HG02943 (cell line): ENCODE results near the gene CMIP.

Experiments
- ATAC-seq: cut with Tn5 transposase; IDR thresholded peaks from one replicate; pipeline ENCODE4 v1.9.1; 2021; ENCODE audit warnings: mild to moderate bottlenecking, low read depth, moderate library complexity; ENCODE audit not compliant: unreplicated experiment

Gene CMIP

GRCh38 chr16:81526199-81526598 lies 81.6 kb downstream of the CMIP start:
- ATAC-seq, result no peak

DNA sequence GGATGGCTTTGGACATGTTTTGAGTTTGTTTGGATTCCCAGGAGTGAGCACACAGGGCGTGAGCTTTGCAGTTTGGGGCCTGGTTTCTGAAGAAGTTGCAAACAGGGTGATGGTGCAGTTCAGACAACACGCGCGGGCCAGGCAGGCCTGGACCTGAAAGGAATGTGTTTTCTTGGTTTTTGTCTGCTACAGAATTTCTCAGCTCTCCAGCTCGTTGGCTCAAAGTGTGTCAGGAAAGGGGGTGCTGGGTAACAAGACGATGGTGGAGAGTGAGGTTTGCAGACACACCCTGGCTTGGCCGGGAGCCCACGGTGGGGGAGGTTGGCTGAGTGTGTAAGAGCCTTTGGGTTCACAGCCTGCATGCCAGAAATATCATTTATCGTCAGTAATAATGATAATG lies 82.3 kb downstream of the CMIP start:
- no peak for ATAC-seq

DNA sequence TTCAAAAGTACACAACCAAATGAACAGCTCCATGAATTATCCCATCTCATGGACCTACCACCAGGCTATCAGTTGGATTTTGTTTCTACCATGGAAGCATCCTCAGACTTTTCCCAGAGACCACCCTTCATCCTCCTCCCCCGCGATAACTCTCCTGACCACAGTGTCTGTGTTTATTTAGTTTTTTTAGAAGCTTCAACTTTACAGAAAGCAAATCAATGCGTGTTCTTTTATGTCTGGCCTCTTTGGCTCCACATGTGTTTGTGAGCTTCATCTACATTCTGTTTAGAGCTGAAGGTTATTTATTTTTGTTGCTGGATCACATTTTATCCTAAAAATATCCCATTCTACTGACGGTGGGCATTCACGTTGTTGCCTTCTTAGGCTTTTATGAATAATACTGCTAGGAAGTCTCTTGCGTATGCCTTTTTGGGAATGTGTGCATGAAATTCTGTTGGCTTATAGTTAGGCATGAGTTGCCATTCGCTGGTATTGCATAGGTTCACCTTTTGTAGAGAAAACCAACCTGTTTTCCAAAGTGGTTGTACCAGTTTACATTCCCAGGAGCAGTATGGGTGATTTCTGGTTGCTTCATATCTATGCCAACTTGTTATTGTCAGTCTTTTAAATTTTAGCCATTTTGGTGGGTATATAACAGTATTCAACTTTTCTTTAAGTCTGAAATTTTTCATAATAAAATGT lies 83.0 kb downstream of the CMIP start:
- no peak for ATAC-seq

GRCh38 chr16:81528256-81528655 lies 83.6 kb downstream of the CMIP start:
- ATAC-seq, result no peak

- ATAC-seq, result no peak
Observed at GRCh38 chr16:81530296-81530721, 85.7 kb downstream of the CMIP start.

GRCh38 chr16:81530814-81531213 lies 86.2 kb downstream of the CMIP start:
- ATAC-seq, result no peak

- ATAC-seq, result no peak
Observed at GRCh38 chr16:81531419-81531821, 86.8 kb downstream of the CMIP start.

DNA sequence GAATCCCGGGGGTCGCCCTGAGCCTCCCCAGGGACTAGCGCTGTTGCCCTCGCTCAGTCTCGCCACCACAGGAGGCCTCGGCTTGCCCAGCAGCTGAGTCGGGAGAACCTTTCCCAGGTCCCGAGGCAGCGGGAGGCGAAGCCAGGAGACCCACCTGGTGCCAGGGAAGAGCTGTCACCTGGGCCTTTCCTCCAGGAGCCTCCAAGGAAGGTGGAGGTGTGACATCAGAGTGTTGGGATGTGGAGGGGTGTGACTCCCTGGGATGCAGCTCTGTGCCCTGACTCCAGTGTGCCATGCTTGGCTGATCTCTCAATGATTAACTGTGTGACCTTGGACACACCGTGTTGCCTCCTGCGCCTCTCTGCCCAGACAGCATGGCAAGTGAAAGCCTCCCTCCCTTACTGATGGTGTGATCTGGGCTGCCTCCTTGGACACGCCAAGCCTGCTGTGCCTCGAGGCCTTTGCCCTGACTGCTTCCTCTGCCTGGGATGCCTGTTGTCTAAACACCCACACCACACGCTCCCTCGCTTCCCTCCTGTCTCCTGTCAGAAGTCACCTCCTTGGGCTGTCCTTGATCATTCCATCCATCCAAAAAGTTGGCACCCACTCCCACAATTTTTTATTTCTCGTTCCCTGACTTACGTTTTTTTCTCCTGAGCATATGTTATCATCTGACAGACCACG lies 88.0 kb downstream of the CMIP start:
- no peak for ATAC-seq

DNA sequence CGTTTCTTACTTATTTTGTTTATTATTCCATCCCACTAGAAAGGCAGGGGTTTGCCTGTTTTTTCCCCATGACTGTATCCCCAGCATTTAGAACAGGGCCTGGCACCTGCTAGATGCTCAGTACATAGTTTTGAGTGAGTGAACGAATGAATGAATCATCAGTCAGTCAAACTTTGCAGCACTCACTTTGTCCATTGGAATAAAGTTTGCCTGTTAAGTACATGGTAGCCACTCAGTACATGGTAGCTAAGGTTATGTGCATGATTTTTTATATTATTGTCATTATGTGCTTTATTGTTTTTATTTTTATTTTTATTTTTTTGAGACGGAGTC lies 88.5 kb downstream of the CMIP start:
- no peak for ATAC-seq

DNA sequence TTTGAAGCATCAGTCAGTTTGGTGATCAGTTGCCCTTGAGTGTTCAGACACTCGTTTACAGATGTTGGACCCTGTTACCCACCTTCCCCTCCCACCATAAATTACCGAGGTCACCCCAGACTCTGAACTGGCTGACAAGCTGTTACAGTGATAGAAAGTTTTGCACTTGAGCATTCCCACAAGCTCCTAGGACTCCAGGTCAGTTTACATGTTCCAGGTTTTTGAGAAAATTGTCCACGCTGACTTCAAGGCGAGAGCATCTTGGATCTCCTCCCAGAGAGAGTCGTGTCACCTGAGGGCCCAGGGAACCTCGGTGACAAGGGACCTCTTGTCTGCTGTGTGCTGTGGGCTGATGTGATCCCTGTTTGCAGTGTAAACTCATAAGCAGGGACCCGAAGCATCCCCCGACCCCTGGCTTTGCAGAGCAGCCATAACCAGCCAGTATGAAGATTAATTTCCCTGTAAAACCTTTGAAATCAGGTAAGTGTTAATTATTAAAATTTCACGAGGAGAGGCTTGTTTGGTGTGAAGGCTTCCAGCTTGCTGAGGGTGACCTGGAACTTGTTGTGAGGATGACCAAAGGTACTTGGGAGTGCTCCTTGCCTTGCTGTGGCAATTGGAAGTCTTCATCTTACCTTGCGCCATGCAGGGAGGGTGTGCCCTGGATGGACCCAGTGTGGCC lies 91.2 kb downstream of the CMIP start:
- ATAC-seq, result no peak

DNA sequence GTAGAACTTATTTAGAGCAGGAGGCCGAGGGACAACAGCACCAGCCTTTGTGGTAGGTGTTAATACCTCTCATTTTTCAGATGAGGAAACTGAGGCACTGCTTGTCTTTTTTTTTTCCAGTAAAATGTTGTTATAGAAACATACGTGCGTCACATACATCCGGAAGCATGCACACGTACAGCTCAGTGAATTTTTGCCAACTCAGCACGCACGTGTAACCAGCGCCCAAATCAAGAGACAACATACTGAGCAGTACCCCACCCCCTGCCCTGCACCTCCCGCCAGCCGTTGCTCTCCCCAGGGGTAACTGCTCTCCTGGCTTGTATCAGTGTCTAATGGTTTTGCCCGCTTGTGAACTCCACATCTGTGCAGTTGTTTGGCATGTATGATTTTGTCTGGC lies 92.0 kb downstream of the CMIP start:
- no peak for ATAC-seq

DNA sequence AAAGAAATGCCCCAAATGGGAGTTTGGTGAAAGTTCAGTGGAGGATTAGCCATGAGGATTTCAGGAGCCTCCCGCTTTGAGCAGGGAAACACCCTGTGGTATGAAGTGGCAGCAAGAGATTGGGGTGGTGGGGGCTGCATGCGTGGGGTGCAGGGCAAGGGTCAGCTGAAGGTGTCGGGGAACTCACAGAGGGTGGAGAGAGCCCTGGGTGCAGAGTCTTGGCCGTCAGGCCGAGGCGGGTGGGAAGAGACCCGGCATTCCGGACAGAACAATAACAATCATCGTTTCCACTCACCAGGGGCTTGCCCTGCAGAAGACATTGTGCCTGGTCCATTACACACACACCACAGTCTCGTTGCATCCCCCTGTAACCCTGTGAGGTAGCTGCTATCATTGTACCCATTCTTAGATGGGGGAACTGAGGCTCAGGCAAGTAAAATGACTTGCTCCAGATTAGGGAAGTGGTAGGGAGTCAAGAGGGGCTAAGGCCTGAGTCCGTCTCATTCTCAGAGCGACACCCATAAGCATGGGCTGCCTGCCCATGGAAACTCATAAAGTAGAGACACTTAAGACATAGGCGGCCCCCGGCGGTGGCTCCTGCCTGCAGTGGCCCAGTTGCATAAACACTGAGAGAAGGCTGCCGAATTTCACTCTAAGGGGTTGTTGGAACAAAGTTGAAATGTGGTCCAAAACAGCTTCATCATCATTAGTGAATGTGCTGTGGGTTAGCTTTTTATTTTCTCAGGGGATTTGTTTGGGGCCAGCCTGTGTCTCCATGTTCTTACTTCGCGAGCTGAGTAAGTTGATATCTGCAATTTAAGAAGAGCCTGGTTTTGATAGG lies 93.3 kb downstream of the CMIP start:
- no peak for ATAC-seq

GRCh38 chr16:81539009-81539758 lies 94.6 kb downstream of the CMIP start:
- ATAC-seq, result no peak

- no peak for ATAC-seq
Observed at GRCh38 chr16:81539759-81540472, 95.3 kb downstream of the CMIP start.

- ATAC-seq, result no peak
Observed at GRCh38 chr16:81541314-81541713, 96.7 kb downstream of the CMIP start.

DNA sequence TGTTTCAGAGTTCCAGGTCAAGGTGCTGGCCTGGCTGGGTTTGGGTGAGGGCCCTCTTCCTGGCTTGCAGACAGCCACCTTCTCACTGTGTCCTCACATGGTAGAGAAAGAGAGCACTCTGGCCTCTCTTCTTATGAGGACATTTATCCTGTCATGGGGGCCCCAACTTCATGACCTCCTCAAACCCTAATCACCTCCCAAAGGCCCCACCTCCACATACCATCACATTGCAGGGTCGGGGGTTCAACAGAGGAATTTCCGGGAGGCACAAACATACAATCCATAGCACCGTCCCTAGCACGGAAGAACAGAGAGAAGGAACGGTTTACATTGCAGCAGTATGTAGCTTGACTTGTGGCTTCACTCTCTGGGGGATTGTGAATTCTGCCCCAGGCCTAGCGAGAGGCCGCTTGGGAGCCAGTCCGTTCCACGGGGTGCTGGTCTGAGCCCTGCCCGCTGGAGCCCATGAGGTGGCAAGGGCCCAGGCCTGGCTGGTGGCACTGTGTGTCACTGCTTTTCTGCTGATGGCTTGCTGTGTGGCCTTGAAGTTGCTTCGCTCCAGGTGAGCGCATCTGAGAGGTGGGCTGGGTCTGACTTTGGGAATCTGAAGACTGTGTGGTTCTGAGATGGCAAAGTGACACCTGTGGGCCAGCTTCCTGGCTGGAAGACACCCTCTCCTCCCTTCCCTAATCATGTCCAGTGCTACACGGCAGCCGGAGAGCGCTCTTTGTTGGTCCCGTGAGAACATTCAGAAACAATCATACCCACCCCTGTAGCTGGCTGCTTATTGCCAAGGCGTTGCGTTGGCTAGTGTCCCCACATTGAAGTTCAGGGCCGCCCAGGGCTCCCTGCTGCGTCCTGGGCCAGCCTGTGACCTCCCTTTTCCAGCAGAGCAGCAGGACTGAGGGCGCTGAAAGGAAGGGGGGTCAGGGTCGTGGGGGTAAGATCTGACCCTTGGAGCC lies 98.3 kb downstream of the CMIP start:
- ATAC-seq, result no peak

DNA sequence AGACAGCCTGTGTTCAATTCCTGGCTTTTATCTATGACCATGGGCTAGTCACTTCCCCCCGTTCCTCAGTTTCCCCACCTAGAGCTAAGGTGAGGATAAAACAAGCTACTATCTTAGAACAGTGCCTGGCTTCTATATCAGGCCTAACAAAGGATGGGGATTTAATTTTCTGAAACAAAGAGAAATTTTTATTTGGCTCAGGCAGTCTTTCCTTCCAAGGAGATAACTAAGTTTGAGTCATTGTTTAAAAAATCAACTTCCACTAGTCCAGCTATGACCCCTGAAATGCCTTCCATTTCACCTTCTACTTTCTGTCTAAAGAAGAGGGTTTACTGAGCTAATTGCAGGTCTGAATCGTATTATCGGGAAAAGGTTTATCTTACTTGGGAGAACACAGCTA lies 99.0 kb downstream of the CMIP start:
- ATAC-seq, result no peak

DNA sequence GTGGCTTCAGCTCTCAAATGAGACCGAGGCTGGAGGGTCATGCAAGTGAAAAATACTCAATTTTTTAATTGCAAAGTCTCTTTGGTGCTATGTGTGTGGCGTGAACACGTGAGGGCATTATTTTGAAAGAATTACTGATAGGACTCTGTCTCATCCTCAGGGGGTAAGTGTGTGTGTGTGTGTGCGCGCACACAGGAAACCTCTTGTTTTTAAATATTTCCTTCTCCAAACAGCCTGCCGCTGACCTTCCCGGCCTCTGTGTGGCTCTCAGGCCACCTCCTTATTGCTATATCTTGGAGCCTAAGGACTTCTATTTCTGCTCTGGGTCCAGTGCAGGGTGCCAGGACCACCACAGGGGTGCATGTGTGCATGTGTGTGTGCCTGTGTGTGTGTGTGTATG lies 99.7 kb downstream of the CMIP start:
- peak; percentile 8 for ATAC-seq
